Nephron (organoid): ENCODE results near the gene TTLL11.

Source experiments
- H3K27ac Mint-ChIP-seq, 3 experiments: 2 replicates each; pipeline ENCODE4 v1.8.0; 2020; ENCODE audit warnings: mixed read lengths in 3 of 3, mild to moderate bottlenecking in 2 of 3, moderate library complexity in 1 of 3
- H3K27me3 Mint-ChIP-seq: 2 replicates; pipeline ENCODE4 v1.8.0; 2021; ENCODE audit warnings: low read depth, mild to moderate bottlenecking, moderate library complexity, mixed read lengths
- H3K36me3 Mint-ChIP-seq: 2 replicates; pipeline ENCODE4 v1.8.0; 2020; ENCODE audit warnings: low read depth, mixed read lengths
- H3K4me1 Mint-ChIP-seq: 2 replicates; pipeline ENCODE4 v1.8.0; 2020; ENCODE audit warnings: mixed read lengths
- H3K4me3 Mint-ChIP-seq, 3 experiments: 2 replicates each; pipeline ENCODE4 v1.8.0; 2020; ENCODE audit warnings: mild to moderate bottlenecking in 3 of 3, mixed read lengths in 3 of 3, moderate library complexity in 2 of 3
- H3K9me3 Mint-ChIP-seq: 2 replicates; pipeline ENCODE4 v1.8.0; 2020; ENCODE audit warnings: mixed read lengths
- CTCF ChIP-seq, 3 experiments: fragments of 200-600 bp; sonication (generic); IDR thresholded peaks; one replicate each; pipeline ENCODE4 v1.5.0; 2021; ENCODE audit warnings: antibody characterized with exemption in 3 of 3; ENCODE audit not compliant: unreplicated experiment in 3 of 3

TTLL11 gene

DNA sequence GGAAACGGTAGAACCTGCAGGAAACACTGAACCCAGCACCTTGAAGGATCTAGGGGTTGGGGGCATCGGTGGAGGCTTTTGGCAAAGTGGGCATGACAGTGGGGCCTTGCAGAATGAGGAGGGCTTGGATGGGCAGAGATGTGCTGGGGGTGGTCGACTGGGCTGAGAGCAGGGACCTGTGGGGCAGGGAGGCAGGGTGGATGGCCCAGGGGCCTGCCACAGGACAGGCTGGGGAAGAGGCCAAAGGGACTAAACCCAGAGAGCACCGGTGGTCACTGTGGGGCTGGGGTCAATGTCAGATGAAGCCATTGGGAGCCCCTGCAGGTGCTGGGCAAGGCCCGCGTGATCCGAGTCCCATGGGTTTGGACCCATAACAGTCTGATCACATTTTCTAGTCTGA lies 266.4 kb downstream of the TTLL11 start:
- no peak overlapping the region for H3K4me3 Mint-ChIP-seq
- H3K9me3 Mint-ChIP-seq: no peaks in the 10 kb centered on the region
- no peak for TF ChIP-seq CTCF (IDR thresholded peaks at IDR 0.05; ENCODE audit: unreplicated experiment in 3 of 3)

DNA sequence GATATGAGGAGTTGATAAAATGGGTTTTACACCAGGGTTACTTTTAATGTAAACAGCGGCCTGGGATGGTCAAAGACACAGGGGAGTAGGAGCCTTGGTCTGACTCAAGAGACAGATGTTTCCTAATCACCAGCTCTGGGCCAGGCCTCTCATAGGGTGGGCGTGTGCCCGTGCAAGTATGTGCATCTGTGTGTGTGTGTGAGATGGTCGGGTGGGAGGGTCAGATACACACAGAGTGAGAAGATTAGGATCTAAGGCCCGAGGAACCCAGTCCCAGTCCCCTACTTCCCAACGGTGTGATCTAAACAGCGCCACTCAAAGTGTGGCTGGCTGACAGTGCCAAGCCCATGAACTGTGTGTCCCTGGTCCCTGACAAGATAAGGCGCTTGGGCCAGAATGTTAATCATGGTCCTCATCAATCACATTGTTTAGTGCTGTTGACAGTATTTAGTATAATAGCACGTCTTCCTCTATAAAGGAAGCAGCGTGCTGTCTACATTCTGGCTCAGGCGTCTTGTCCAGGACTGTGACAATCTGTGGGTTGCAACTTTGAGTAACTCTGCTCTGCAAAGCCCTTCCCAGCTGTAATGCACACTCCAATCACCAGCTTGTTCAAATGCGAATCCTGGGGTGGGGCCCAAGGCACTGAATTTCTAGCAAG lies 267.9 kb downstream of the TTLL11 start:
- Mint-ChIP-seq H3K4me1 (peaks cover 10% of the 10 kb centered on the region), H3K9me3 (no peaks in the 10 kb centered on the region), H3K4me3 (no peak overlapping the region), H3K27me3 (peaks cover 10% of the 10 kb centered on the region), H3K36me3 (no peaks in the 10 kb centered on the region), H3K27ac (no peak overlapping the region)
- TF ChIP-seq CTCF (IDR thresholded peaks at IDR 0.05; ENCODE audit: unreplicated experiment in 3 of 3): no peak

More for the DNA sequence above, 266.4 kb downstream of the TTLL11 start:
- Mint-ChIP-seq H3K27me3 (peaks cover under 1% of the 10 kb centered on the region), H3K27ac (no peak overlapping the region), H3K4me1 (peaks cover 4% of the 10 kb centered on the region), H3K36me3 (no peaks in the 10 kb centered on the region)

DNA sequence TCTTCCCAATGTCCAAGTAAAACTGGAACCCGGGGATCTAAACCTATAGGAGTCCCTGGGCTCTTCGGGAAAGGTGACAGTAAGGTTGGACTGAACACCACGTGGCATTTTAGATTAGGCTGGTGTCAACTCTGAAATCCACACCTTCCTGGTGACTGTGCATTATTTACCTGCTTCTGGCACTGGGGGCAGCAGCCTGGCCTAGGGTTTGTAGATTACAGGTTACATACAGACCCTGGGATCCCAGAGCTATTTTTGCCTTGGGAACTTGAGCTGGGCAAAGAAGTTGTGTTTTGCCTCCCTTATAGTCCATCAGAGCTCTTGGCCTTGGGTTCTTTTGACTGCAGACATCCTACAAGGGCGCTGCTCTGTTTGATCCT lies 268.5 kb downstream of the TTLL11 start:
- H3K4me1 Mint-ChIP-seq: peaks cover 12% of the 10 kb centered on the region
- H3K36me3 Mint-ChIP-seq: no peaks in the 10 kb centered on the region
- peaks cover 10% of the 10 kb centered on the region for H3K27me3 Mint-ChIP-seq
- no peak for TF ChIP-seq CTCF (IDR thresholded peaks at IDR 0.05; ENCODE audit: unreplicated experiment in 3 of 3)
- no peaks in the 10 kb centered on the region for H3K9me3 Mint-ChIP-seq
- no peak overlapping the region for H3K27ac Mint-ChIP-seq
- H3K4me3 Mint-ChIP-seq: no peak overlapping the region

GRCh38 chr9:121823451-121824169 lies 269.5 kb downstream of the TTLL11 start:
- H3K4me3 Mint-ChIP-seq: no peak overlapping the region
- H3K4me1 Mint-ChIP-seq: peaks cover 22% of the 10 kb centered on the region
- H3K27ac Mint-ChIP-seq: no peak overlapping the region
- H3K36me3 Mint-ChIP-seq: no peaks in the 10 kb centered on the region
- H3K9me3 Mint-ChIP-seq: no peaks in the 10 kb centered on the region
- peaks cover 12% of the 10 kb centered on the region for H3K27me3 Mint-ChIP-seq
- no peak for TF ChIP-seq CTCF (IDR thresholded peaks at IDR 0.05; ENCODE audit: unreplicated experiment in 3 of 3)

- peaks cover 21% of the 10 kb centered on the region for H3K27me3 Mint-ChIP-seq
- no peaks in the 10 kb centered on the region for H3K36me3 Mint-ChIP-seq
- no peaks in the 10 kb centered on the region for H3K9me3 Mint-ChIP-seq
- H3K4me3 Mint-ChIP-seq: no peak overlapping the region
- no peak for TF ChIP-seq CTCF (IDR thresholded peaks at IDR 0.05; ENCODE audit: unreplicated experiment in 3 of 3)
- H3K4me1 Mint-ChIP-seq: peaks cover 29% of the 10 kb centered on the region
- no peak overlapping the region for H3K27ac Mint-ChIP-seq
Observed at GRCh38 chr9:121822093-121823085, 270.7 kb downstream of the TTLL11 start.
